Measurements from ENCODE around the gene TTC39B.

DNA sequence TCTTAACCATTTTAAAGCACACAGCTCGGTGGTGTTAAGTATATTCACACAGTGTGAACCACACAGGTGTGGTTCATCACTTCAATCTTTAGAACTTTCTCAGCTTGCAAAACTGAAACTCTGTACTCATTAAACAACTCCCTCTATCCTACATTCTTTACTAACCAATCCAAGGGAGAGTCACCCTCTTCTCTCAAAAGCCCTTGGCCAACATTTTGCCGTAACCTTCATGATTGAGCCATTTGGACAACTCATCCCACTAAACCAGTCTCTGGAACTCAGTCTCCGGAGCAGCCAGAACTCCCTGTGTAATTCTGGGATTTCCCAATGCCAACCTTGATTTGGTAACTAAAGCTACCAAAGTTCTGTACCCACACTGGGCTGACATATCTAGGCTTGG lies 84.7 kb downstream of the TTC39B start:
- TF ChIP-seq, protein P1, sequence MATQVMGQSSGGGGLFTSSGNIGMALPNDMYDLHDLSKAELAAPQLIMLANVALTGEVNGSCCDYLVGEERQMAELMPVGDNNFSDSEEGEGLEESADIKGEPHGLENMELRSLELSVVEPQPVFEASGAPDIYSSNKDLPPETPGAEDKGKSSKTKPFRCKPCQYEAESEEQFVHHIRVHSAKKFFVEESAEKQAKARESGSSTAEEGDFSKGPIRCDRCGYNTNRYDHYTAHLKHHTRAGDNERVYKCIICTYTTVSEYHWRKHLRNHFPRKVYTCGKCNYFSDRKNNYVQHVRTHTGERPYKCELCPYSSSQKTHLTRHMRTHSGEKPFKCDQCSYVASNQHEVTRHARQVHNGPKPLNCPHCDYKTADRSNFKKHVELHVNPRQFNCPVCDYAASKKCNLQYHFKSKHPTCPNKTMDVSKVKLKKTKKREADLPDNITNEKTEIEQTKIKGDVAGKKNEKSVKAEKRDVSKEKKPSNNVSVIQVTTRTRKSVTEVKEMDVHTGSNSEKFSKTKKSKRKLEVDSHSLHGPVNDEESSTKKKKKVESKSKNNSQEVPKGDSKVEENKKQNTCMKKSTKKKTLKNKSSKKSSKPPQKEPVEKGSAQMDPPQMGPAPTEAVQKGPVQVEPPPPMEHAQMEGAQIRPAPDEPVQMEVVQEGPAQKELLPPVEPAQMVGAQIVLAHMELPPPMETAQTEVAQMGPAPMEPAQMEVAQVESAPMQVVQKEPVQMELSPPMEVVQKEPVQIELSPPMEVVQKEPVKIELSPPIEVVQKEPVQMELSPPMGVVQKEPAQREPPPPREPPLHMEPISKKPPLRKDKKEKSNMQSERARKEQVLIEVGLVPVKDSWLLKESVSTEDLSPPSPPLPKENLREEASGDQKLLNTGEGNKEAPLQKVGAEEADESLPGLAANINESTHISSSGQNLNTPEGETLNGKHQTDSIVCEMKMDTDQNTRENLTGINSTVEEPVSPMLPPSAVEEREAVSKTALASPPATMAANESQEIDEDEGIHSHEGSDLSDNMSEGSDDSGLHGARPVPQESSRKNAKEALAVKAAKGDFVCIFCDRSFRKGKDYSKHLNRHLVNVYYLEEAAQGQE (IDR thresholded peaks at IDR 0.05; ENCODE audit: low read depth), result no peak
- no peak for TF ChIP-seq YY1 (IDR thresholded peaks at IDR 0.05; ENCODE audit: low read depth)
- TF ChIP-seq, protein P2, sequence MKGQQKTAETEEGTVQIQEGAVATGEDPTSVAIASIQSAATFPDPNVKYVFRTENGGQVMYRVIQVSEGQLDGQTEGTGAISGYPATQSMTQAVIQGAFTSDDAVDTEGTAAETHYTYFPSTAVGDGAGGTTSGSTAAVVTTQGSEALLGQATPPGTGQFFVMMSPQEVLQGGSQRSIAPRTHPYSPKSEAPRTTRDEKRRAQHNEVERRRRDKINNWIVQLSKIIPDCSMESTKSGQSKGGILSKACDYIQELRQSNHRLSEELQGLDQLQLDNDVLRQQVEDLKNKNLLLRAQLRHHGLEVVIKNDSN (IDR thresholded peaks at IDR 0.05), result no peak
- TF ChIP-seq RAD21 (IDR thresholded peaks at IDR 0.05; ENCODE audit: low read depth), result no peak
- no peak for TF ChIP-seq EP300 (IDR thresholded peaks at IDR 0.05; ENCODE audit: borderline replicate concordance)

Data from Ishikawa (cell line).